Heart right ventricle (tissue), 16 donors: Measurements from ENCODE around the gene RNF222. TPM values are rescaled to one million over a fixed set of nuclear protein-coding genes. Genes with fewer than 3 reads are reported as not detected.

Experiments used
- ATAC-seq, 8 donors: fragments of 200-7000 bp; cut with Tn5 transposase; one replicate each; pipeline ENCODE4 v1.9.1; 2020; ENCODE audit warnings: mild to moderate bottlenecking in 8 of 8, moderate library complexity in 8 of 8, moderate number of reproducible peaks in 1 of 8
- DNase-seq, 2 donors: peaks; one replicate each; pipeline ENCODE4 v3.0.0-alpha.2; 2020
- H3K27ac ChIP-seq, 10 donors: fragments of 200-600 bp; sonication (generic) in 2 of 10; one replicate each; pipeline versions ENCODE4 v1.5.0 to v1.8.0; 2020 to 2022; ENCODE audit warnings: mild to moderate bottlenecking in 3 of 10
- H3K27me3 ChIP-seq, 7 donors: fragments of 200-600 bp; one replicate each; pipeline ENCODE4 v1.8.0; 2021 to 2022; ENCODE audit warnings: mild to moderate bottlenecking in 2 of 7
- H3K36me3 ChIP-seq, 9 donors: fragments of 200-600 bp; sonication (generic) in 1 of 9; one replicate each; pipeline versions ENCODE4 v1.5.0 to v1.8.0; 2020 to 2022; ENCODE audit warnings: mild to moderate bottlenecking in 2 of 9
- H3K4me1 ChIP-seq, 9 donors: fragments of 200-600 bp; sonication (generic) in 1 of 9; one replicate each; pipeline versions ENCODE4 v1.5.0 to v1.8.0; 2020 to 2022; ENCODE audit warnings: mild to moderate bottlenecking in 4 of 9
- H3K4me3 ChIP-seq, 10 donors: fragments of 200-600 bp; sonication (generic) in 2 of 10; one replicate each; pipeline versions ENCODE4 v1.5.0 to v1.8.0; 2020 to 2022; ENCODE audit warnings: mild to moderate bottlenecking in 7 of 10, moderate library complexity in 2 of 10
- H3K9me3 ChIP-seq, 11 donors: fragments of 200-600 bp in 10 of 11; sonication (generic) in 2 of 11; one replicate each; pipeline versions ENCODE4 v1.5.0 to v1.8.0; 2013 to 2022; ENCODE audit warnings: mild to moderate bottlenecking in 2 of 11, control low read depth in 1 of 11, moderate library complexity in 1 of 11
- CTCF ChIP-seq, 9 donors: fragments of 200-600 bp; sonication (generic) in 2 of 9; IDR thresholded peaks; one replicate each; pipeline versions ENCODE4 v1.5.0 to v1.8.0; 2021 to 2022; ENCODE audit warnings: antibody characterized with exemption in 9 of 9, mild to moderate bottlenecking in 5 of 9, moderate library complexity in 1 of 9
- WGBS, 2 donors: extraction: QIAGEN DNeasy Blood & Tissue Kit; methylation state at CpG; one replicate each; pipeline ENCODE4 v1.1.7; 2013; ENCODE audit warnings: inconsistent platforms in 1 of 2; 5-methylcytosine and 5-hydroxymethylcytosine counted together
- intact Hi-C, 10 donors: fragments of 100-400 bp; cut with DNase I; formaldehyde crosslinking; loops; one replicate each; pipeline versions ENCODE4 v1.11.1 to v1.14.2; 2022
- polyA plus RNA-seq, 2 donors: library from polyadenylated mRNA; stranded (reverse); fragments of 200-250 nt; gene quantifications; one replicate each; pipeline ENCODE4 v1.2.3, GENCODE V29; 2013
- total RNA-seq, 10 donors: library from RNA; stranded (reverse); fragmentation: NEBNext Ultra II Directional in 3 of 10; extraction: Animal tissue kit (Norgen Biotek cat#: 25700) in 3 of 10; gene quantifications; one replicate each; pipeline versions ENCODE4 v1.2.1 to v1.2.4, GENCODE V29; 2021 to 2023
- donor health status: Arrhythmogenic right ventricular cardiomyopathy.
- donor health status: ischemic (EF 13 %, LVEDD 7.1; RV severe dilation, severe dysfunction).
- donor health status: healthy with polysubstance abuse.
- donor health status: DM: no; HTN: yes; CAD: no.
- donor health status: DM: no; HTN: no; CAD: no.
- donor health status: ischemic (EF 25% LVEDD 6.9; RV normal size, moderate dysfunction).
- donor health status: ischemic (EF 25% LVEDD 5.7; RV mildly dilated, moderate dysfunction).
- donor health status: healthy.
- donor health status: DM: yes; HTN: yes; CAD: no.
- donor health status: Ischemic cardiomyopathy.
- donor health status: ischemic (EF 35%, LVEDD 5.7; RV mildly dilated, moderate dysfunction).
- donor health status: nonischemic (EF 11% LVEDD 7.7; RV severe dilation, severe dysfunction).
- donor health status: DM: yes; HTN: yes; CAD: no.
- donor health status: PGD.
- donor health status: ischemic (EF 29% LVEDD 5.4; RV normal size, mild dysfunction).
- donor health status: nonischemic (EF 23%, LVEDD 6.1; RV moderate dilation, normal function).

The RNF222 gene
- total and polyA plus RNA-seq, 12 donors, result not detected

GRCh38 chr17:8413938-8414337 lies 16.3 kb upstream of the RNF222 start:
- Histone ChIP-seq H3K36me3 (no peaks in the 10 kb centered on the region), H3K4me3 (peak overlapping the region in 1 of 10 donors; percentile 24), H3K9me3 (no peaks in the 10 kb centered on the region), H3K27ac (peak overlapping the region in 1 of 10 donors; percentile 82), H3K27me3 (peaks cover 0 to 13% (median 0%) of the 10 kb centered on the region in 7 donors), H3K4me1 (peaks cover 0 to 42% (median 4%) of the 10 kb centered on the region in 9 donors)
- ATAC-seq (no peak), DNase-seq (no peak)
- intact Hi-C loops, result loop anchor here (5.0 to 10.0 kb wide), 9 partner anchors 61 to 481 kb away; partner anchors contain the start of gene CCDC42 (in 1 of the 10)
- TF ChIP-seq CTCF (IDR thresholded peaks at IDR 0.05), result no peak

DNA sequence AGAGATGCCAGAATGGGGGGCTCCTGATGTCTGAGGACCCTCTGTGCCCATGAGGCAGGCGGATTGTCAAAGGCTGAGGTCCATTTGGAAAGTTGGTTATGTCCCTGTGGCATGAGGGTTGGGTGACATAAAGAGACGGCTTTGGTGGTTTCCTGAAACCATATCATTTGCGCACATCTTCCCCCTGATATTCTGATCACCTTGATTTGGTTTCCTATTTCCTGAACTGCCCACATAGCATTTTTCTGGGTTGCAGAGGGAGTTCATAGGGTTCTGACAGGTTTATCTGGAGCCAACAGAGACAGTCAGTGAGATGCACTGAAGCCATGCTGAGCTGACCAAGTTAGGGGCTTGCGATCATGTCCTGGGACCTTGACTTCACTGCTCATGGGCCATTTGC lies 15.7 kb upstream of the RNF222 start:
- 76% methylated on average over 4 of the region's 4 CpGs for WGBS, 2 donors
- intact Hi-C loops, result loop anchor here (5.0 to 10.0 kb wide), 9 partner anchors 61 to 481 kb away; partner anchors contain the start of gene CCDC42 (in 1 of the 10)
- TF ChIP-seq CTCF (IDR thresholded peaks at IDR 0.05), result no peak
- H3K4me1 ChIP-seq, result peaks cover 0 to 38% (median 4%) of the 10 kb centered on the region in 9 donors
- peak overlapping the region in 1 of 10 donors; percentile 24 for H3K4me3 ChIP-seq
- no peaks in the 10 kb centered on the region for H3K9me3 ChIP-seq
- DNase-seq, result no peak
- no peaks in the 10 kb centered on the region for H3K36me3 ChIP-seq
- ATAC-seq, result no peak
- H3K27ac ChIP-seq, result peak overlapping the region in 2 of 10 donors; percentile 34 to 82
- H3K27me3 ChIP-seq, result peaks cover 0 to 13% (median 0%) of the 10 kb centered on the region in 7 donors

DNA sequence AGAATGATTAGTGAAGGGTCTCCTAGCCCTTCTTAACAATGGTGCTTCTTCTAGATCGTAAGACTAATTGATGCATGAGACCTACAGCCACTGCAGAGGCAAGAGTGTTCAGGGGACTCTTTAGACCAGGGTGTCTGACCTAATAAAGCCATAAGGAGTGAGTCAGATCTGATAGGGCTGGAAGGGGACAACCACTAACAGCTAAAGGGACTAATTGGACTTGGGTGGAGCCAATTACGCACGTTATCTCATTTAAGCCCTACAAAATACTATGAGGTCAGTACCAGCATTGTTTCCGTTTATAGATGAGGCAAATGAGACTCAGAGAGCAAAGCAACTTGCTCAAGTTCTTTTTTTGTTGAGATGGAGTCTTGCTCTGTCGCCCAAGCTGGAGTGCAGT lies 14.5 kb upstream of the RNF222 start:
- Histone ChIP-seq H3K4me1 (peaks cover 0 to 25% (median 4%) of the 10 kb centered on the region in 9 donors), H3K9me3 (no peaks in the 10 kb centered on the region), H3K27ac (peak overlapping the region in 1 of 10 donors; percentile 82), H3K4me3 (no peak overlapping the region), H3K27me3 (peaks cover 0 to 13% (median 0%) of the 10 kb centered on the region in 7 donors), H3K36me3 (no peaks in the 10 kb centered on the region)
- 73 to 77% methylated on average over 5 of the region's 5 CpGs for WGBS, 2 donors
- ATAC-seq (no peak), DNase-seq (no peak)
- intact Hi-C loops, result loop anchor here (5.0 to 10.0 kb wide), 9 partner anchors 63 to 483 kb away; partner anchors contain the start of gene CCDC42 (in 1 of the 10)
- TF ChIP-seq CTCF (IDR thresholded peaks at IDR 0.05), result no peak

GRCh38 chr17:8410883-8411238 lies 13.2 kb upstream of the RNF222 start:
- intact Hi-C loops, result loop anchor here (1.0 to 10.0 kb wide), 15 partner anchors 64 to 484 kb away; partner anchors contain the start of gene CCDC42 (in 1 of the 10)
- TF ChIP-seq CTCF (IDR thresholded peaks at IDR 0.05), result no peak
- Histone ChIP-seq H3K4me3 (no peak overlapping the region), H3K9me3 (no peaks in the 10 kb centered on the region), H3K36me3 (no peaks in the 10 kb centered on the region), H3K4me1 (peaks cover 0 to 23% (median 4%) of the 10 kb centered on the region in 9 donors), H3K27me3 (peaks cover 0 to 13% (median 0%) of the 10 kb centered on the region in 7 donors), H3K27ac (no peak overlapping the region)
- DNase-seq (no peak), ATAC-seq (no peak)
- 72 to 92% methylated on average over 1 of the region's 1 CpG for WGBS, 2 donors
